ENCODE results near the gene TNFAIP8L1.

- TF ChIP-seq EZH2 (IDR thresholded peaks at IDR 0.05; ENCODE audit: low read depth) = no peak
- no peak for TF ChIP-seq CTCF (conservative IDR thresholded peaks at IDR 0.05)
These were observed 62.2 kb downstream of the TNFAIP8L1 start for GRCh38 chr19:4701557-4701956.
